Measurements from ENCODE around the gene KRT3. TPM values are rescaled to one million over a fixed set of nuclear protein-coding genes. Genes with fewer than 3 reads are reported as not detected.
"Not testable (repeated sequence)": the region's sequence is repeated elsewhere in the genome, so short reads cannot be mapped to it uniquely, and the experiment has no call there.

KRT3 gene
- total RNA-seq, 2 experiments from 2014 or later: not detected

DNA sequence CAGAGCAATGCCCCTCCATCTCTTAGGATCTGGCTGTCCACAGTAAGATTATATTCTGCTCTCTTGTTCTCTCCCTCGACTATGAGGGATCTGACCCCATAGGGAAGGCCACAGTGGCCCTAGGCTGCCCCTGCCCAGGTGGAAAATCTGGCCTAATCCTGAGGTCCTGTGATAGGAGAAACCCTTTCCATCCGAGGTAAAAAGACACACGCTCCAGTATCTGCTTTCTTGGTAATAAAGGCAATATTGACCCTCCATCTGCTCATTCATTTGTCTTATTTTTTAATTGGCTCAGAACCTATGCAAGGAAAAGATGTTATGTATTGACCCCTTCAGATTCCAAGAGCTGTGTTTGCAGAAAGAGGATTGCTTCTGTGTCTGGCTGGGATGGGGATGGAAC, 28.5 kb downstream of the KRT3 start:
- Mint-ChIP-seq H3K4me1 (no peaks in the 10 kb centered on the region), H3K9me3 (peaks cover 2% of the 10 kb centered on the region), H3K36me3 (no peaks in the 10 kb centered on the region), H3K27ac (no peak overlapping the region), H3K27me3 (peaks cover 7% of the 10 kb centered on the region), H3K4me3 (no peak overlapping the region)
- POLR2A ChIA-PET: no interaction called here
- DNase-seq: no peak
- no peak for ATAC-seq (ENCODE audit: low read depth)

GRCh38 chr12:52767020-52767379, 28.9 kb downstream of the KRT3 start:
- POLR2A ChIA-PET: no interaction called here
- H3K4me1 Mint-ChIP-seq: no peaks in the 10 kb centered on the region
- no peak overlapping the region for H3K4me3 Mint-ChIP-seq
- H3K27me3 Mint-ChIP-seq: peaks cover 7% of the 10 kb centered on the region
- DNase-seq (no peak), ATAC-seq (ENCODE audit: low read depth) (no peak)
- no peaks in the 10 kb centered on the region for H3K36me3 Mint-ChIP-seq
- H3K9me3 Mint-ChIP-seq: peaks cover 2% of the 10 kb centered on the region
- no peak overlapping the region for H3K27ac Mint-ChIP-seq

DNA sequence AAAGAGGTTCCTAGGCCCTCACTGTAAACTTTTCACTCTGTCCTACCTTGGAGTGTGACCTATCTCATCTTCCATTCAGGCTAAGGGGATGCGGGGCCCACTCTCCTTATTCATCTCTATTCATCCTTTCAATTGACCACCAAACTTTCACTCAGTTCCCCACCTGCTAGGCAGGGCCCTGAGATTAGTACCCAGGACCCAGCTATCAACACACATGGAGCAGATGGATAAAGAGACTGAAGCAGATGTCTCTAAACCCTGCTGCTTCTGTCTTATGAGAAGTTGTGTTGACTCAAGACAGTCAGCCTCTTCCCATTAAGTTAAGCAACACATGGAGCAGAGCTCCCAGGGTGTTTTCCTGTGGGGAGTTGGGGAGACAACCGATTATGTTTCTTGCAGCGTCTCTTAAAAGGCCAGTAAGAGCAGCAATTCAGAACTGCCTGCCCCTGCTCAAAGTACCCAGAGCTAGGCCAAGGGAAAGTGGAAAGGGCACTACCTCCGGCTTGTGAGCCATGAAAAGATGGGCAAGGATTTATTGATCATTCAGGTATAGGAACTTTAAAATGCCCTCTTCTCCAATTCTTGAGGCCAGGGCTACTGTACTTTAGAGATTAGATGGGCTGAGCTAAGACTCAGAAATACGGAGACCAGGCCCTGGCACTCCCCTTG, 29.4 kb downstream of the KRT3 start:
- POLR2A ChIA-PET: no interaction called here
- peaks cover 3% of the 10 kb centered on the region for H3K9me3 Mint-ChIP-seq
- H3K4me3 Mint-ChIP-seq: no peak overlapping the region
- H3K36me3 Mint-ChIP-seq: no peaks in the 10 kb centered on the region
- H3K27ac Mint-ChIP-seq: no peak overlapping the region
- ATAC-seq (ENCODE audit: low read depth): no peak
- H3K27me3 Mint-ChIP-seq: peaks cover 7% of the 10 kb centered on the region
- H3K4me1 Mint-ChIP-seq: no peaks in the 10 kb centered on the region
- no peak for DNase-seq

DNA sequence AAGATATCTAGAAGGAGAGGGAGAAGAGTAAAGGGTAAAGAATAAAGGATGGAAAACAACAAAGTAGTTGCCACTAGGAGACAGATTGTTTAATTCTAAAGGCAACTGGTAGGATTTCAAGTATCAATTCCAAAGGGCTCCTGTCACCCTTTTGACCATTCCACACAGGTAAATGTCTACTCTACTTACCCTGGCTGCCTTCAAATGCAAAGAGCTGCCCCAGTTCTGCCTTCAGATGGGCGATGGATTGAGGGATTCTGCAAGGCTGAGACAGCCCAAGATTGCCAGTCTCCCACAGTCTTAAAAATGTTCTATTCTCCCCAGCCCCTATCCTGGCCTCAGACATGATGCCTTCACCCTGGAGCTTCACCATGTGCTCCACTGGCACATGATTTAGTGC, 30.2 kb downstream of the KRT3 start:
- ATAC-seq (ENCODE audit: low read depth) (no peak), DNase-seq (no peak)
- no peak overlapping the region for H3K27ac Mint-ChIP-seq
- no peaks in the 10 kb centered on the region for H3K4me1 Mint-ChIP-seq
- H3K4me3 Mint-ChIP-seq: no peak overlapping the region
- POLR2A ChIA-PET: no interaction called here
- H3K9me3 Mint-ChIP-seq: peaks cover 4% of the 10 kb centered on the region
- H3K27me3 Mint-ChIP-seq: peaks cover 9% of the 10 kb centered on the region
- no peaks in the 10 kb centered on the region for H3K36me3 Mint-ChIP-seq

GRCh38 chr12:52763991-52764390, 31.9 kb downstream of the KRT3 start:
- POLR2A ChIA-PET: no interaction called here

DNA sequence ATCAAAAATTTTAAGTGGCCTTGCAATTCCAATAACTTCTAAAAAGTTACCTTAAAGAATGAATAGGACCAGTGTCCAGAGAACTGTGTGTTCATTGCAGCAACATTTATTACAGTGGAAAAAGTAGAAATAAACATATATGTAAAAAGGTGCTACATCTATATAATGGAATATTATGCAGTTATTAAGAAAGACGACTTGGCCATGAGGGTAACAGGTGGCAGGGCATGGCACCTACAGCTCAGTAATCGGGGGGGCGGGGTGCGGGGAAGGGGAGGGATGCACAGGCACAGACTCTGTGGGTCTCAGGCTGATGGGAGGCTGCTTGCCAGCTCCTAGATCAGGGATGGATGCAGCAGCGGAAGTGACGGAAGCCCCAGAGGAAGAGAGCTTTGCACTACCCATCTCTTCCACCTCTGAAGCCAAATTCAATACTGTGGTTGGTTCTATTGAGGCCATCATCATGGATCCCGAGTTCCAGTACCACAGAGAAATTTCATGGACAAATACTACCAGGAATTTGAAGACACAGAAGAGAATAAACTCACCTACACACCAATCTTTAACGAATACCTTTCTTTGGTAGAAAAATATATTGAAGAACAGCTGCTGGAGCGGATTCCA, 32.8 kb downstream of the KRT3 start:
- Mint-ChIP-seq H3K27ac (no peak overlapping the region), H3K4me1 (no peaks in the 10 kb centered on the region), H3K4me3 (no peak overlapping the region), H3K27me3 (peaks cover 5% of the 10 kb centered on the region), H3K36me3 (no peaks in the 10 kb centered on the region), H3K9me3 (peaks cover 3% of the 10 kb centered on the region)
- DNase-seq (no peak), ATAC-seq (ENCODE audit: low read depth) (no peak)
- POLR2A ChIA-PET: no interaction called here

More at GRCh38 chr12:52763991-52764390, 31.9 kb downstream of the KRT3 start:
- Mint-ChIP-seq H3K4me1 (no peaks in the 10 kb centered on the region), H3K4me3 (no peak overlapping the region), H3K27me3 (peaks cover 5% of the 10 kb centered on the region), H3K9me3 (peaks cover 3% of the 10 kb centered on the region), H3K27ac (no peak overlapping the region), H3K36me3 (no peaks in the 10 kb centered on the region)
- no peak for ATAC-seq (ENCODE audit: low read depth)
- DNase-seq: no peak

- no peaks in the 10 kb centered on the region for H3K36me3 Mint-ChIP-seq
- POLR2A ChIA-PET: no interaction called here
- H3K9me3 Mint-ChIP-seq: peaks cover 3% of the 10 kb centered on the region
- ATAC-seq (ENCODE audit: low read depth) (no peak), DNase-seq (no peak)
- H3K27ac Mint-ChIP-seq: no peak overlapping the region
- H3K27me3 Mint-ChIP-seq: peaks cover 5% of the 10 kb centered on the region
- no peak overlapping the region for H3K4me3 Mint-ChIP-seq
- H3K4me1 Mint-ChIP-seq: no peaks in the 10 kb centered on the region
These were observed 34.1 kb downstream of the KRT3 start for GRCh38 chr12:52761802-52762201.

DNA sequence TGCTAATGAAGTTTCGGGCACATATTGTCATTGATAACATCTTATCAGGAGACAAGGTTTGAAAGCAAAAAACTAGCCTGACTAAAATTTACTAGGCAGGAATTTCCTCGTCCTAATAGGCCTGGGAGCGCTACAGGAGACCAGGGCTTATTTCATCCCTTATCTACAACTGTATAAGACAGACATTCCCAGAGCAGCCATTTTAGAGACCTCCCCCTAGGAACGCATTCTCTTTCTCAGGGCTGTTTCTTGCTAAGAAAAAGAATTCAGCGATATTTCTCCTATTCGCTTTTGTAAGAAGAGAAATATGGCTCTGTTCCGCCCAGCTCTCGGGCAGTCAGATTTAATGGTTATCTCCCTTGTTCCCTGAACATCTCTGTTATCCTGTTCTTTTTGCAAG, 34.7 kb downstream of the KRT3 start:
- H3K27ac Mint-ChIP-seq; POLR2A ChIA-PET; H3K27me3 Mint-ChIP-seq; H3K36me3 Mint-ChIP-seq; H3K4me1 Mint-ChIP-seq; H3K4me3 Mint-ChIP-seq; DNase-seq; ATAC-seq (ENCODE audit: low read depth); H3K9me3 Mint-ChIP-seq: not testable (repeated sequence)

DNA sequence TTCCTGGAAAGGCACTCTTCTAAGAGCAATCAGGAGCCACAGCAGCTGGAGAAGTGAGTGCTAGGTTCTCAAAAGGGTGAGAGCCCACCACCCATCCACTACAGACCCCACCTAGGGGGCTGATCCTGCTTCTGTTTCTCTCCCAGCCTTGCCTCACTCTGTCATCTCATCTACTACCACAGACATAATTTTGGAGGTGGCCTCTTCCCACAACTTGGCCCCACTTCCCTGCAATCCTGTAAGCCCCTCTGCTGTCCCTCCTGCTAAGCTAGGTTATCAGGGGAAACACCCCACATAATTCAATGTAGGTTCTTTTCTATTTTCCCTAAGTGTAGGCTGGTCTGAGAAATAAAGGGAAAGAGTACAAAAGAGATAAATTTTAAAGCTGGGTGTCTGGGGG, 35.3 kb downstream of the KRT3 start:
- Mint-ChIP-seq H3K4me1 (no peaks in the 10 kb centered on the region), H3K27me3 (peaks cover 5% of the 10 kb centered on the region), H3K27ac (no peak overlapping the region), H3K4me3 (no peak overlapping the region), H3K9me3 (peaks cover 3% of the 10 kb centered on the region), H3K36me3 (no peaks in the 10 kb centered on the region)
- DNase-seq (no peak), ATAC-seq (ENCODE audit: low read depth) (no peak)
- POLR2A ChIA-PET: no interaction called here

DNA sequence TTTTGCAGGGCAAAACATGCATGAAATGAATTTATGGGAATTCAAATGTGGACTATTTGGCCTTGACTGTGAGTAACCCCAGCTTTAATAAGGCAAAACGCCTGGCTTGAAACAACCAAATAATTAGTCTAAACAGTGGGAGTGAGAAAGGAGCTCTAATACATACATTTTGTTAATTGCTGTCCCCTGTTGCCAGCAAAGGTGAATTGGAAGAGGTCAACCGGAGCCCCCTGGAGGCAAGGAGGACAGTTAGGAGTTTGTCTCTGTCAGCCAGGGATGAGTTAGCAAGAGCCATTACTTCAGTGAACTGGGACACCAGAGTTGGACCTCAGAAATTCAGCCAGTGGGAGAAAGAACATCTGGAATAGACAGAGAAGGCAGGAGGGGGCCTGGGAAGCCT, 36.2 kb downstream of the KRT3 start:
- Mint-ChIP-seq H3K4me1 (no peaks in the 10 kb centered on the region), H3K36me3 (no peaks in the 10 kb centered on the region), H3K27ac (no peak overlapping the region), H3K27me3 (peaks cover 3% of the 10 kb centered on the region), H3K9me3 (peaks cover 3% of the 10 kb centered on the region), H3K4me3 (no peak overlapping the region)
- ATAC-seq (ENCODE audit: low read depth) (no peak), DNase-seq (no peak)
- POLR2A ChIA-PET: no interaction called here

DNA sequence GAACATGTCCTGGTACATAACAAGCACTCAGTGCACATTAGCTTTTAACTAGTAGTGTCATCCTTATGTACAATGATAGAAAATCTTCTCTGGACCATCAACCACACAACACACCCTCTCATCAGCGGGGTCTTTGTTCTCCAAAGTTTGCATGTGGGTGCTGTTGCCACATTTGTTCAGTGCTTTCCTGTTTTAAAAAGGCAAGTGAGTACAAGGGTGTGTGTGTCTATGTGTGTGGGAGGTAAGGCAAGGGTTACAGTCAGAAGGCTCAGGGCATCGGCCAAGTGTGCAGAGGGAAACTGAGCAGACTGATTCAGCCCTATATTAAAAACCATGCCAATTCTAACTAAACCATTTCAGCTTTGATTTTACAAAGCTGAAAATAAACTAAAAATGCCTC, 36.7 kb downstream of the KRT3 start:
- Mint-ChIP-seq H3K27me3 (peaks cover 3% of the 10 kb centered on the region), H3K4me3 (no peak overlapping the region), H3K27ac (no peak overlapping the region), H3K9me3 (peaks cover 3% of the 10 kb centered on the region), H3K36me3 (no peaks in the 10 kb centered on the region), H3K4me1 (no peaks in the 10 kb centered on the region)
- no peak for DNase-seq
- POLR2A ChIA-PET: no interaction called here
- no peak for ATAC-seq (ENCODE audit: low read depth)

GRCh38 chr12:52757449-52758176, 38.3 kb downstream of the KRT3 start:
- Mint-ChIP-seq H3K4me3 (no peak overlapping the region), H3K9me3 (peaks cover 3% of the 10 kb centered on the region), H3K36me3 (no peaks in the 10 kb centered on the region), H3K27me3 (peaks cover 3% of the 10 kb centered on the region), H3K4me1 (no peaks in the 10 kb centered on the region), H3K27ac (no peak overlapping the region)
- DNase-seq: no peak
- no peak for ATAC-seq (ENCODE audit: low read depth)
- POLR2A ChIA-PET: no interaction called here

GRCh38 chr12:52756281-52756960, 39.5 kb downstream of the KRT3 start:
- Mint-ChIP-seq H3K9me3 (peaks cover 1% of the 10 kb centered on the region), H3K4me3 (no peak overlapping the region), H3K27ac (no peak overlapping the region), H3K36me3 (no peaks in the 10 kb centered on the region), H3K27me3 (peaks cover 3% of the 10 kb centered on the region), H3K4me1 (no peaks in the 10 kb centered on the region)
- POLR2A ChIA-PET: no interaction called here
- no peak for DNase-seq
- no peak for ATAC-seq (ENCODE audit: low read depth)

GRCh38 chr12:52755533-52755932, 40.4 kb downstream of the KRT3 start:
- POLR2A ChIA-PET: no interaction called here
- Mint-ChIP-seq H3K36me3 (no peaks in the 10 kb centered on the region), H3K4me1 (no peaks in the 10 kb centered on the region), H3K4me3 (no peak overlapping the region), H3K27me3 (peaks cover 3% of the 10 kb centered on the region), H3K27ac (no peak overlapping the region), H3K9me3 (peaks cover 1% of the 10 kb centered on the region)
- DNase-seq (no peak), ATAC-seq (ENCODE audit: low read depth) (no peak)
